Thymus (tissue), 11 donors: ENCODE data around the gene GATAD2A. TPM values are rescaled to one million over a fixed set of nuclear protein-coding genes. Genes with fewer than 3 reads are reported as not detected.

Source experiments
- DNase-seq, 9 donors: peaks; one replicate each; pipeline ENCODE4 v3.0.0-alpha.2; 2013; ENCODE audit warnings: low spot score in 9 of 9, low read depth in 6 of 9, missing footprints in 1 of 9
- H3K27ac ChIP-seq, 2 donors: one replicate each; pipeline ENCODE4 v1.5.1; 2013; ENCODE audit warnings: control low read depth in 1 of 2, low read depth in 1 of 2, low read length in 1 of 2, mild to moderate bottlenecking in 1 of 2, moderate library complexity in 1 of 2
- H3K27me3 ChIP-seq, 2 donors: one replicate each; pipeline ENCODE4 v1.5.1; 2013; ENCODE audit warnings: low read length in 1 of 2; ENCODE audit not compliant: control insufficient read depth in 2 of 2, insufficient read depth in 1 of 2
- H3K36me3 ChIP-seq, 2 donors: one replicate each; pipeline ENCODE4 v1.5.1; 2013; ENCODE audit warnings: low read length in 1 of 2, mild to moderate bottlenecking in 1 of 2, moderate library complexity in 1 of 2; ENCODE audit not compliant: control insufficient read depth in 2 of 2, insufficient read depth in 2 of 2
- H3K4me1 ChIP-seq, 2 donors: one replicate each; pipeline ENCODE4 v1.5.1; 2013; ENCODE audit warnings: low read length in 2 of 2; ENCODE audit not compliant: control insufficient read depth in 2 of 2, insufficient read depth in 2 of 2
- H3K4me3 ChIP-seq, 2 donors: one replicate each; pipeline ENCODE4 v1.5.1; 2013; ENCODE audit warnings: low read length in 2 of 2, control low read depth in 1 of 2, mild to moderate bottlenecking in 1 of 2
- H3K9me3 ChIP-seq, 2 donors: one replicate each; pipeline ENCODE4 v1.5.1; 2013; ENCODE audit warnings: low read length in 1 of 2, mild to moderate bottlenecking in 1 of 2; ENCODE audit not compliant: control insufficient read depth in 2 of 2, insufficient read depth in 1 of 2
- WGBS: extraction: QIAGEN DNeasy Blood & Tissue Kit; methylation state at CpG from one replicate; pipeline ENCODE4 v1.1.7; 2013; 5-methylcytosine and 5-hydroxymethylcytosine counted together
- polyA plus RNA-seq: library from polyadenylated mRNA; stranded (reverse); fragments of 200-250 nt; gene quantifications from one replicate; pipeline ENCODE4 v1.2.3, GENCODE V29; 2013
- total RNA-seq: library from RNA; stranded (reverse); fragments of 120-200 nt; gene quantifications from one replicate; pipeline ENCODE4 v1.2.4, GENCODE V29; 2013
- donor health status: healthy.

GATAD2A gene
- total and polyA plus RNA-seq, 2 donors: 20.9 to 24.9 TPM

GRCh38 chr19:19405971-19406877 is 749 bp downstream of the GATAD2A start:
- H3K27ac ChIP-seq: peak overlapping the region; percentile 69 to 91
- peak overlapping the region; percentile 61 to 95 for H3K4me3 ChIP-seq
- H3K27me3 ChIP-seq: no peaks in the 10 kb centered on the region
- no peaks in the 10 kb centered on the region for H3K36me3 ChIP-seq
- peaks cover 0 to 4% of the 10 kb centered on the region in 2 donors for H3K9me3 ChIP-seq
- peak in 3 of 9 donors; percentile 45 to 62 (median 45) for DNase-seq
- WGBS: 1% methylated on average over 87 of the region's 87 CpGs
- peaks cover 24 to 38% of the 10 kb centered on the region in 2 donors for H3K4me1 ChIP-seq

DNA sequence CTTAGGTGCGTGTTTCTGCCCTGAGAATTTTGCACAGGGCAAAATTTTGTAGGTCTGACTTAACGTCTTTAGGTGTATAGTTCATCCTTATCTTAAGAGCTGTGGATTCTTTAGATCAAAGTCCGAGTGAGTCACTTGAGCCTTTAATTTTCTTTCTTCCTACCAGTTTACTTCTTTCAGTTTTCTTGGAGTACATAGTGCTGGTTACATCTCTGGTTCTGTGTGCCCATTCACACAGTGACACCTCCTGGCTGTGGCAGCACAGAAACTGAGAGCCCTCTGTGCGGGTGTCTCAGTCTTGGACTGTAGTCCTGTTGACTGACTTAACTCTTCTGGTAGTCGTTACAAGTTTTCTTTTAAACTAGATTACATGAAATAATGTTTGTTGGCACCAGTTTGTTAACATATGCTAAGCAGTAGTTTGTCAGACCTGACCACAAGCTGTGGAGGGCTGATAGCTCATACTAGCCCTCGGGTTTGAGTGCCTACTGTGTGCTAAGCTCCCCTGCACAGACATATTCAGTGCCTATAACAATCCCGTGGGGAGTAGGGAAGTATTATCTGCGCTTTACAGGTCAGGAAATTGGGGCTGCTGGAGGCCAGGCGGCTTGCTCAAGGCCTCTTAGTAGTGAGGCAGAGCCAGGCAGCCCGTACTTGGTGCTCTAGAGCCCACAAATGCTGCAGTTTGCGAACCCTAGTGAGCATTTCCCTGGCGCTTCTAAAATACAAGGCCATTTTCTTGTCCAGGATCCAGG is 1.6 kb downstream of the GATAD2A start:
- DNase-seq: peak in 2 of 9 donors; percentile 46 to 69
- Histone ChIP-seq H3K9me3 (peaks cover 0 to 4% of the 10 kb centered on the region in 2 donors), H3K4me1 (peaks cover 24 to 41% of the 10 kb centered on the region in 2 donors), H3K4me3 (peak overlapping the region; percentile 61 to 95), H3K27ac (peak overlapping the region; percentile 59 to 65), H3K36me3 (peaks cover 0 to 3% of the 10 kb centered on the region in 2 donors), H3K27me3 (no peaks in the 10 kb centered on the region)
- 42% methylated on average over 12 of the region's 12 CpGs for whole genome bisulfite sequencing

- H3K9me3 ChIP-seq: peaks cover 0 to 4% of the 10 kb centered on the region in 2 donors
- H3K4me1 ChIP-seq: peaks cover 24 to 41% of the 10 kb centered on the region in 2 donors
- DNase-seq: no peak
- no peak overlapping the region for H3K27ac ChIP-seq
- 94% methylated on average over 4 of the region's 4 CpGs for whole genome bisulfite sequencing
- H3K4me3 ChIP-seq: no peak overlapping the region
- no peaks in the 10 kb centered on the region for H3K27me3 ChIP-seq
- peaks cover 0 to 3% of the 10 kb centered on the region in 2 donors for H3K36me3 ChIP-seq
Observed at GRCh38 chr19:19407633-19407930, 2.1 kb downstream of the GATAD2A start.

DNA sequence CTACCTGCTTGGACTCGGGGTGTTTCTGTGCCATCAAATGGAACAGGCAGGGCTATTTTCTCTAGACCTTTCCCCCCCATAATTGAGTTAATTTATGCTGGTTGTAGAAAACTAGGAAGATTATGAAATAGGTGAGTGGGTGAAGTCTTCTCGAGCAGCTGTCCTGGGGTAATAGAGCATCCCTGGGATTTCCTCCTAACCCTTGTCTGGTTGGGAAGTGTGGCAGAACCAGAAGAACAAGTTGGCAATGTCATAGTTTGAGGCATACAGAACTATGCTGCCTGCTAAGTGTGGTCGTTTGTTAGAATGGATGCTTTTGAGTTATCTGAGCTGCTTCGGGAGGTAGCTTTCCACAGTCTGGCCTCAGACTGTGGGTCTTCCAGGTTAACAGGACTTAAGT is 3.7 kb downstream of the GATAD2A start:
- Histone ChIP-seq H3K4me1 (peaks cover 24 to 45% of the 10 kb centered on the region in 2 donors), H3K4me3 (no peak overlapping the region), H3K9me3 (peaks cover 0 to 4% of the 10 kb centered on the region in 2 donors), H3K27ac (no peak overlapping the region), H3K27me3 (no peaks in the 10 kb centered on the region), H3K36me3 (peaks cover 0 to 3% of the 10 kb centered on the region in 2 donors)
- WGBS: 89% methylated on average over 4 of the region's 4 CpGs
- no peak for DNase-seq

DNA sequence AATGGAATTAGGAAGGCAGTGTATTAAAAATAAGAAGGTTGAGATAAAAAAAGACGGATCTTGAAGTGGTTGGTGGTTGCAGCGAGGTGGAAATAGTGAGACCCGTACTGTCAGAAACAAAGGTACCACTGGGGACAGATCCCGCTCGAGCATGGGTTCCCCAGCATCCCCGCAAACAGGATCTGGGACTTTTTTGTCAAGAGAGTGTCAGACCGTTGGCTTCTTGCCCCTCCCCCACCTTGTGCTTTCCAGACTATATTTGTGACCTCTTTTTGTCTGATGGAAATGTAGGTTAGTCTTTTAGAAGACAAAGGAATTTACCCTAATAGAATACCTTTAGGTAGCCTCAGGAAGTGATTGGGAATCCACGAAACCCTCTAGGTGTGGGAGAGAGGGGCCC is 4.2 kb downstream of the GATAD2A start:
- Histone ChIP-seq H3K27me3 (no peaks in the 10 kb centered on the region), H3K27ac (no peak overlapping the region), H3K9me3 (peaks cover 0 to 4% of the 10 kb centered on the region in 2 donors), H3K4me1 (peaks cover 21 to 45% of the 10 kb centered on the region in 2 donors), H3K36me3 (peaks cover 0 to 3% of the 10 kb centered on the region in 2 donors), H3K4me3 (no peak overlapping the region)
- 95% methylated on average over 8 of the region's 8 CpGs for WGBS
- no peak for DNase-seq

- 93% methylated on average over 15 of the region's 15 CpGs for WGBS
- no peak overlapping the region for H3K4me3 ChIP-seq
- peaks cover 0 to 3% of the 10 kb centered on the region in 2 donors for H3K36me3 ChIP-seq
- H3K9me3 ChIP-seq: no peaks in the 10 kb centered on the region
- no peak overlapping the region for H3K27ac ChIP-seq
- H3K4me1 ChIP-seq: peaks cover 16 to 39% of the 10 kb centered on the region in 2 donors
- DNase-seq: no peak
- H3K27me3 ChIP-seq: no peaks in the 10 kb centered on the region
Observed at GRCh38 chr19:19410553-19411550, 5.4 kb downstream of the GATAD2A start.

GRCh38 chr19:19416280-19416679 is 10.8 kb downstream of the GATAD2A start:
- Histone ChIP-seq H3K27me3 (no peaks in the 10 kb centered on the region), H3K36me3 (peaks cover 0 to 3% of the 10 kb centered on the region in 2 donors), H3K4me3 (no peak overlapping the region), H3K9me3 (no peaks in the 10 kb centered on the region), H3K27ac (no peak overlapping the region), H3K4me1 (peaks cover 21 to 33% of the 10 kb centered on the region in 2 donors)
- 100% methylated on average over 1 of the region's 1 CpG for WGBS
- no peak for DNase-seq

DNA sequence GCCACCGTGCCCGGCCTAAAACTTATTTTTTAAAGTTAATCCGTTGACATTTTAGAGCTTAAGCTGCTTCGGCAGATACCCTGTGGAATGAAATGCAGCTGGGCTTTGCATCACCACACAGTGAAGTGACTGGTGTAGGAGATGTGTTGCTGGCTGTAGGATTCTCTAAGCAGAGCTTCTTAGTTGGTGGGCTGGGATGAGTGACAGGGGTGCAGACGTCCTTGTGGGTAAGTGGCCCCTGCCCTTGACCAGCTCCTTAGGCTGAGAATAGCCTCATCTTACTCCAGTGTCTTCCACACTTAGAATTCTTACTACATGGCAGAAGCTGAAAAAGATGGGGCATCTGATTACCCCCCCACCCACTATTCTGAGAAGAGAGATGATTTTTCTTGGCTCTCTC is 11.6 kb downstream of the GATAD2A start:
- WGBS: 96% methylated on average over 5 of the region's 5 CpGs
- DNase-seq: no peak
- Histone ChIP-seq H3K36me3 (peaks cover 0 to 5% of the 10 kb centered on the region in 2 donors), H3K4me1 (peaks cover 21 to 32% of the 10 kb centered on the region in 2 donors), H3K27me3 (no peaks in the 10 kb centered on the region), H3K4me3 (no peak overlapping the region), H3K27ac (no peak overlapping the region), H3K9me3 (no peaks in the 10 kb centered on the region)
